ELF-1 (cell line): ENCODE measurements around the gene TACC2.
"Not testable (repeated sequence)": the region's sequence is repeated elsewhere in the genome, so short reads cannot be mapped to it uniquely, and the experiment has no call there.

Experiments used
- DNase-seq: peaks from one replicate; pipeline ENCODE4 v3.0.0-alpha.2; 2016; ENCODE audit warnings: low read depth, low spot score

TACC2 gene

GRCh38 chr10:122189185-122189584, 200.2 kb downstream of the TACC2 start:
- DNase-seq: no peak

- no peak for DNase-seq
Observed at GRCh38 chr10:122190176-122190943, 201.4 kb downstream of the TACC2 start.

GRCh38 chr10:122191936-122192541, 203.1 kb downstream of the TACC2 start:
- DNase-seq: peak; percentile 75

GRCh38 chr10:122194251-122194650, 205.3 kb downstream of the TACC2 start:
- no peak for DNase-seq

GRCh38 chr10:122196218-122196617, 207.3 kb downstream of the TACC2 start:
- DNase-seq: no peak

GRCh38 chr10:122197611-122198222, 208.8 kb downstream of the TACC2 start:
- no peak for DNase-seq

- no peak for DNase-seq
Observed at GRCh38 chr10:122198631-122199030, 209.7 kb downstream of the TACC2 start.

GRCh38 chr10:122199070-122199469, 210.1 kb downstream of the TACC2 start:
- DNase-seq: no peak

GRCh38 chr10:122199689-122200088, 210.7 kb downstream of the TACC2 start:
- no peak for DNase-seq

GRCh38 chr10:122201401-122201800, 212.4 kb downstream of the TACC2 start:
- DNase-seq: no peak

GRCh38 chr10:122203180-122203579, 214.2 kb downstream of the TACC2 start:
- DNase-seq: not testable (repeated sequence)

GRCh38 chr10:122204691-122205489, 215.9 kb downstream of the TACC2 start:
- DNase-seq: no peak

GRCh38 chr10:122206471-122207065, 217.6 kb downstream of the TACC2 start:
- DNase-seq: no peak

GRCh38 chr10:122207163-122207562, 218.2 kb downstream of the TACC2 start:
- no peak for DNase-seq

GRCh38 chr10:122207596-122207995, 218.6 kb downstream of the TACC2 start:
- DNase-seq: no peak

GRCh38 chr10:122208571-122209430, 219.8 kb downstream of the TACC2 start:
- DNase-seq: no peak

- DNase-seq: no peak
Observed at GRCh38 chr10:122210481-122211265, 221.7 kb downstream of the TACC2 start.

GRCh38 chr10:122213364-122213763, 224.4 kb downstream of the TACC2 start:
- no peak for DNase-seq

- no peak for DNase-seq
Observed at GRCh38 chr10:122213766-122214165, 224.8 kb downstream of the TACC2 start.

- no peak for DNase-seq
Observed at GRCh38 chr10:122216047-122216446, 227.1 kb downstream of the TACC2 start.
